GM21367 (cell line): Measurements from ENCODE around the gene MAN2B2.

Experiments used
- ATAC-seq: cut with Tn5 transposase; IDR thresholded peaks from one replicate; pipeline ENCODE4 v1.9.1; 2021; ENCODE audit not compliant: unreplicated experiment

The MAN2B2 gene

DNA sequence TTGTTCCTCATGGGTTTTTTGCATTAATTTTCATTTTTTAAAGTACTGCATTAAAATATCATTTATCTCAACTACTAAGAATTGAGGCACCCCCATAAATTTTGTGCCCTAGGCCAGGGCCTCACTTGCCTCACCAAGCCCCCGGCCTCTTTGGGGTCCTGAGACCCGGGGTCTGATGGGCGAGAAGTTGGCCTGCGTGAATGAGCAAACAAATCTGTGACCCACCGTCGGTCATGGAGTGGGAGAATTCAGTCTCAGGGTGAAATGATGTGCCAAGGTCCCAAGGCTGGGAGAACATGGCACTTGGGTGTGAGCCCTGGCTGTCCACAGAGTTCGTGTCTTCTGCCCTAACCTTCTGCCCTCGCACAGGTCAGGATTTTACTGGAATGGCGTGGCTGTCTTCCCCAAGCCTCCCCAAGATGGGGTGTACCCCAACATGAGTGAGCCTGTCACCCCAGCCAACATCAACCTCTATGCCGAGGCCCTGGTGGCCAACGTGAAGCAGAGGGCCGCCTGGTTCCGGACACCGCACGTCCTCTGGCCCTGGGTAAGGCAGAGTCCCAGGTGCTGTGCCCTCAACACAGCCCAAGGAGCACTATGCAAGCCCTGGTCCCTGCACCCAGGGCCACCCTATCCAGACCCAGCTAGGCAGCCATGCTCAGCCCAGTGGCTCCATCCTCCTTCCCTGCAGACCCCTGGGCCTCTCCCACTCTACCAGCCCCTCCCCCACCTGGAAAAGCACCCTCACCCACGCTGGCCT, 18.0 kb downstream of the MAN2B2 start:
- no peak for ATAC-seq

GRCh38 chr4:6594341-6594740, 19.4 kb downstream of the MAN2B2 start:
- no peak for ATAC-seq

GRCh38 chr4:6594826-6595355, 19.9 kb downstream of the MAN2B2 start:
- ATAC-seq = no peak

- ATAC-seq = no peak
These were observed 21.0 kb downstream of the MAN2B2 start for GRCh38 chr4:6595897-6596537.

- ATAC-seq = no peak
These were observed 22.0 kb downstream of the MAN2B2 start for GRCh38 chr4:6596948-6597347.

GRCh38 chr4:6598127-6598526, 23.1 kb downstream of the MAN2B2 start:
- no peak for ATAC-seq

DNA sequence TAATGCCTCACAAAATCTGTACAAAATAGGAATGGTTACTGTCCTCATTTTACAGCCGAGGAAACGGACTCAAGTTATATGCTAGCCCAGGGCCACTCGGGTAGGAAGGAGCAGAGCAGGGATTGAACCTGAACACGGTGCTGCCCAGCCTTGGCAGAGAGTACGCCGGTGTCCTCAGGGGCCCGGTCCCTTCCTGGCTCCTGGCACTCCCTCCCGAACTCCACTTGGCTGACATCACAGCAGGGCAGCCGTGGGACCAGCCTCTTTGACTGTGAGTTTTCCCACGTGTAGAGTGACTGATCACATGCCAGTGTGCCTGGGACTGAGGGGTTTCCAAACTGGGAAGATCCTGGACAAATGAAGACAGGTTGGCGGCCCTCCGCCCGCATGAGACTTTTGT, 23.7 kb downstream of the MAN2B2 start:
- ATAC-seq = no peak

GRCh38 chr4:6601661-6602250, 26.8 kb downstream of the MAN2B2 start:
- ATAC-seq = no peak

GRCh38 chr4:6602289-6602688, 27.3 kb downstream of the MAN2B2 start:
- no peak for ATAC-seq

DNA sequence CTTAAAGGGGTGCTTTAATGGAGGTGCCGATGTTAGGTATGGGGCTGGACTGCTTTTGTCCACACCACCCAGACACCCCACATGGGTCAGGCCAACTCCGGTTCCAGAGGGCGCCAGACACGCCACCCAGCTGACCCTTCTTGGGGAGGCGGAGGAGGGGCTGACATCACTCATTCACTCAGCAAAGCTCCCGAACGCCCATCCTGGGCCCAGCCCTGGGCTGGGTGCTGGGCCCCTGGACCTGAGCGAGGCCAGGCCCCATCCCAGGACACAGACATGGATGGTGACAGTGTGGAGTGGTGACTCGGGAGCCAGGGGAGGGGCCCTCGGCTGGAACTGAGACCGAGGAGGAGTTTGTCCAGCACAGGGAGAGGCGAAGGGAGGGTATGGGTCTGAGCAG, 28.1 kb downstream of the MAN2B2 start:
- no peak for ATAC-seq

GRCh38 chr4:6605114-6605513, 30.1 kb downstream of the MAN2B2 start:
- no peak for ATAC-seq

DNA sequence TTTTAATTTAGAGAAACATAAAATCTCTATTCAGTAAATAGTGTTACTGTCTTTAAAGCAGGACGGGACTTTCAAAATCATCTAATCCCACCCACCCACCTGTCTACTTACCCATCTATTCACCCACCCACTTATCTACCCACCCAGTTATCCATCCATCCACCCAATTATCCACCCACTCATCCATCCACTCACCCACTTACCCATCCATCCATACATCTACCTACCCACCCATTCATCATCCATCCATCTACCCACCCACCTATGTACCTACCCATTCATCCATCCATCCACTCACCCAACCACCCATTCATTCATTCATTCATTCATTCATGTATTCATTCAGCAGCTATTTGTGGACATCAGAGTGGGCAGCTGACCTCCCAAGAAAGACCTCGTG, 30.6 kb downstream of the MAN2B2 start:
- no peak for ATAC-seq

DNA sequence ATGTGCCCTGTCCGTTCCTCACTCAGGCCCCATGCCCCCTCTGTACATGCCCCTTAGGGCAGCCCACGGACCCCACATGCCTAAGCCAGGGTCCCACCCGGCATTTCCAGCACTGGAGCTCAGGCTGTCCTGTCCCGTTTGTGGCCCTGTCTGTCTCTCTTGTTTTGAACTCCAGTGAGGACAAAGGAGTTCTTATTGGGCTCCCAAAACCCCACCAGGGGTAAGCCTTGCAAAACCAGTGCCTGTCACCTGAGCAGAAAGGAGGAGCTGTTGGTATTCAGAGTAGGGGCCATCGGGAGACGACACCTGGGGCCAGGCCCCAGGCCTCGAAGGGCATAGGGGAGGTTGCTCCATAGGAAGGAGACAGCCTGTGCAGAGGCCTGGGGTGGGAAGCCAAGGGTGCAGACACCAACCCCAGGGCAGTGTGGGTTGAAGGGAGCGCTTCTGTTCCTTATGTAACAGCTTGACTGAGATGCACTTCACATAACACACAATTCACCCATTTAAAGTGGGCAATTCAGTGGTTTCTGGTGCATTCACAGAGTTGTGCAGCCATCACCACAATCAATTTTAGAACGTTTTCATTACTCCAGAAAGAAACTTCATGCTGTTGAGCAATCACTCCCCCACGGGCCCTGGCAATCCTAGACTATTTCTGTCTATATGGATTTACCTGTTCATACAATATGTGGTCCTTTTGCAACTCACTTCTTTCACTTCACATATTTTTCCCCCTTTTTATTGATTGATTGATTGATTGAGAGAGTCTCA, 31.7 kb downstream of the MAN2B2 start:
- no peak for ATAC-seq

DNA sequence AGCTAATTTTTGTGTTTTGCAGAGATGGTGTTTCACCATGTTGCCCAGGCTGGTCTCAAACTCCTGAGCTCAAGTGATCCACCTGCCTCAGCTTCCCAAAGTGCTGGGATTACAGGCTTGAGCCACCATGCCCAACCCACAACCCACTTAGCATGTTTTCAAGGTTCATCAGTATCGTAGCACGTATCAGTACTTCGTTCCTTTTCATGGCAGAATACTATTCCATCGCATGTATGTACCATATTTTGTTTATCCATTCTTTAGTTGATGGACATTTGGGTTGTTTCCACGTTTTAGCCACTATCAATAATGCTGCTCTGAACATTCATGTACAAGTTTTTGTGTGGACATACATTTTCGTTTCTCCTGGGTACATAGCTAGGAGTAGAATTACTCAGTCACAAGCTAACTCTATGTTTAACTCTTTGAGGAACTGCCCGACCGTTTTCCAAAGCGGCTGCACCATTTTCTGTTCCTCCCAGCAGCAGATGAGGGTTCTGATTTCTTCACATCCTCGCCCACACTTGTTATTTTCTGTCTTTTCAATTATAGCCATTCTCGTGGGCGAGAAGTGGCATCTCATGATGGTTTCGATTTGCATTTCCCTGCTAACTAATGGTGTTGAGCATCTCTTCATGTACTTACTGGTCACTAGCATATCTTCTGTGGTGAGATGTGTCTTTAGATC, 32.5 kb downstream of the MAN2B2 start:
- ATAC-seq = no peak

DNA sequence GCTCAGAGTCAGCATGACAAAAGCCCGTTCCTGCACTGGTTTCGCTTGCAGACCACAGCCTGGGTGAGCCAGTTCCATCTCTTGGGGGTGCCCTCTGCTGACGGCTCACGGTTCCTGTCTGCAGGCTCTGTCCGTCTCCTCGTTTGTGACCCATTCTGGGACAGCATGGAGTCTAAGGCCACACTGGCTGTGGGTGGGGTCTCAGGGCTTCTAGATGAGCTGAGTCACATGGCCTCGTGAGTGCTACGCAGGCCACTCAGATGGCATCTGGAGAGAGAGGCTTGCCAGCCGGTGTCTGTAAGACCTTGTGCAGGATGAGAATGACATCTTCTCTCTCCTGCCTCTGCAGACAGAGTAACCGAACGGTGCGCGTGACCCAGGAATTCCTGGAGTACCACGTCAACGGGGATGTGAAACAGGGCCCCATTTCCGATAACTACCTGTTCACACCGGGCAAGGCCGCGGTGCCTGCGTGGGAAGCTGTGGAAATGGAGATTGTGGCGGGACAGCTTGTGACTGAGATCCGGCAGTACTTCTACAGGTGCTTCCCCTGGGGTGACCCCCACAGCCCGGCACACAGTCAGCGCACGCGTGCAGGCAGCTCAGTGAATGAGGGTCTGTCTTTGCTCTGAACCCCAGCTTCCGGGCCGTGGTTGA, 33.9 kb downstream of the MAN2B2 start:
- ATAC-seq = no peak

DNA sequence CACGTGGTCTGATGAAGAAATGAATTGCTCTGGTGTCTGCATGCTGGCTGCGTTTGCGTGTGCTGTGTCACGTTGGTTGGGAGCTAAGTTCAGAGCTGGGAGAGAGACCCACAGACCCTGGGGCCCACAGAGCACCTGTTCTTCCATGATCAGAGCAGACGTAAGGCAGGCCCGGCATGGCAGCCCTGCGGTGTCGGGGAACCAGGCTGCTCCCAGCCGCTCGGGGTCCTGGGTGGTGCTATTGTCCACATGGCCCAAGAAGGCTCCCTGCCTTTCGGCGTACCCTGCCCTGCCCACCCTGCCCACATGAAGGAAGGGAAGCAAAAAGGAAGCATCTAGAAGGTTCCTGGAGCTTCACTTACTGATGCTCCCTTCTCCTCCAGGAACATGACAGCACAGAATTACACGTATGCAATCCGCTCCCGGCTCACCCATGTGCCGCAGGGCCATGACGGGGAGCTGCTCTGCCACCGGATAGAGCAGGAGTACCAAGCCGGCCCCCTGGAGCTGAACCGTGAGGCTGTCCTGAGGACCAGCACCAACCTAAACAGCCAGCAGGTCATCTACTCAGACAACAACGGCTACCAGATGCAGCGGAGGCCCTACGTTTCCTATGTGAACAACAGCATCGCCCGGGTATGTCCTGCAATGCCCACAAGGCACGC, 34.6 kb downstream of the MAN2B2 start:
- no peak for ATAC-seq

DNA sequence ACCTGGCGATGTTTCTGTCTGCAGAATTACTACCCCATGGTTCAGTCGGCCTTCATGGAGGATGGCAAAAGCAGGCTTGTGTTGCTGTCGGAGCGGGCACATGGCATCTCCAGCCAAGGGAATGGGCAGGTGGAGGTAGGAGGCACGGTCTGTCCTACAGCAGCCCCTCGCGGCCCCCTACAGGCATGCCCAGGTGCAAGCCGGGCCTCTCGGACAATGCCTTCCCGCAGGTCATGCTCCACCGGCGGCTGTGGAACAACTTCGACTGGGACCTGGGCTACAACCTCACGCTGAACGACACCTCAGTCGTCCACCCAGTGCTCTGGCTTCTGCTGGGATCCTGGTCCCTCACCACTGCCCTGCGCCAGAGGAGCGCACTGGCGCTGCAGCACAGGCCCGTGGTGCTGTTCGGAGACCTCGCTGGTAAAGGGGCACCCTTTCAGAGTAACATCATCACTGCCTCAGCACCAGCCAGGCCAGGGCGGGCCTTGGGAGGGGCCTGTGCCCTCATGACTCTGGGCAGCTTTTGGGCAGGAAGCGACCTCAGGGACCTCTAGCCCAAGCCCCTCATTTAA, 36.0 kb downstream of the MAN2B2 start:
- ATAC-seq = no peak

DNA sequence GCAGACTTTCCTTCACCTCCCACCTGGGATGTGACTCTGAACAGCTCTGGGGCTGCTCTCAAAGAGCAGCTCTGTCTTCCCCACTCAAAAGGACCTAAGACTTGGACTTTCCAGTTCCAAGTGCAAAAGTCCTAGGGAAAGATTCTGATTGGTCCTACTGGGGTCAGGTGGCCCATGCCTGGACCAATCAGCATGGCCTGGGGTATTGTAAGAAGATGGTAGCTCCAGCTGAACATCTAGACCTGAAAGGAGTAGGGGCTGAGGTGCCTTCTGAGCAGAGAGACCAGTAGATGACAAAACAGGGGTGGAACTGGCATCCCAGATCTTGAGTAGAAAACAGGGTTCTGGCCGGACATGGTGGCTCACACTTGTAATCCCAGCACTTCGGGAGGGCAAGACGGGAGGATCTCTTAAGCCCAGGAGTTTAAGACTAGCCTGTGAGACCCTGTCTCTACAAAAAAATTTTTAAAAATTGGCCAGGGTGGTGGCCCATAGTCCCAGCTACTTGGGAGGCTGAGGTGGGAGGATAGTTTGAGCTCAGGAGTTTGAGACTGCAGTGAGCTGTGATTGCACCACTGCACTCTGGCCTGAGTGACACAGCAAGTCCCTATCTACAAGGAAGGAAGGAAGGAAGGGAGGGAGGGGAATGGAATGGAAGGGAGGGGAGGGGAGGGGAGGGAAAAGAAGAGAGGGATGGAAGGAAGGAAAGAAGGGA, 38.1 kb downstream of the MAN2B2 start:
- ATAC-seq = no peak
